ENCODE data around the gene SLC34A1. TPM values are rescaled to one million over a fixed set of nuclear protein-coding genes. Genes with fewer than 3 reads are reported as not detected.

The SLC34A1 gene
- total and polyA plus RNA-seq, 4 experiments from 2014 or later: 0.11 TPM; not detected in 3

- Mint-ChIP-seq H3K27me3 (no peaks in the 10 kb centered on the region), H3K36me3 (peaks cover 0 to 25% of the 10 kb centered on the region in 2 donors), H3K9me3 (peaks cover 0 to 4% (median 0%) of the 10 kb centered on the region in 8 donors), H3K4me3 (peak within 1 kb of the TSS; percentile 81 to 90 (median 85)), H3K27ac (peak within 1 kb of the TSS; percentile 95 to 99 (median 97)), H3K4me1 (peaks cover 25 to 53% (median 41%) of the 10 kb centered on the region in 4 donors)
- no peaks in the 10 kb centered on the region for H3K27me3 ChIP-seq (ENCODE audit: insufficient read depth, low read length)
- DNase-seq: peak; percentile 77 to 85 (median 82)
- H3K4me1 ChIP-seq (ENCODE audit: insufficient read depth, low read length): peaks cover 51% of the 10 kb centered on the region
- POLR2A ChIA-PET (ENCODE audit: partially characterized antibody): interaction anchor here (0.6 to 20.7 kb wide), 18 partner anchors 8 to 137 kb away, joined by 3 to 1171 read pairs (median 7); partner anchors contain the start of genes DDX41, F12, GRK6 and LMAN2
- H3K4me3 ChIP-seq (ENCODE audit: low read length in 2 of 2): peak within 1 kb of the TSS in 1 of 2 donors; percentile 50
- H3K27ac ChIP-seq (ENCODE audit: low read depth, low read length): peak within 1 kb of the TSS; percentile 94
- H3K9me3 ChIP-seq (ENCODE audit: control insufficient read depth in 1 of 2, low read length in 2 of 2): no peaks in the 10 kb centered on the region
- intact Hi-C loops (cut with micrococcal nuclease): loop anchor here (1.0 to 2.0 kb wide), 3 partner anchors 8 to 44 kb away; partner anchors contain the start of gene GRK6
- CTCF ChIA-PET (ENCODE audit: partially characterized antibody): interaction anchor here (1.0 to 26.1 kb wide), 7 partner anchors 8 to 333 kb away, joined by 4 to 821 read pairs (median 49); partner anchors contain the start of genes F12, GRK6 and PFN3
- peaks cover 8% of the 10 kb centered on the region for H3K36me3 ChIP-seq (ENCODE audit: insufficient read depth, low read length)
These were observed 62.2 kb downstream of the SLC34A1 start, which contains the start of gene PRR7 for GRCh38 chr5:177446200-177447065. Gene PRR7 (plus strand): TSS chr5:177446814. CDS start chr5:177455068, 8,254 bp downstream.

GRCh38 chr5:177447066-177447610 lies 62.9 kb downstream of the SLC34A1 start:
- Mint-ChIP-seq H3K4me1 (peaks cover 27 to 54% (median 45%) of the 10 kb centered on the region in 4 donors), H3K9me3 (peaks cover 0 to 4% (median 0%) of the 10 kb centered on the region in 8 donors), H3K27me3 (no peaks in the 10 kb centered on the region), H3K27ac (peak overlapping the region in 2 of 7 donors; percentile 87 to 92), H3K4me3 (peak overlapping the region in 3 of 8 donors; percentile 39 to 72 (median 63)), H3K36me3 (peaks cover 0 to 20% of the 10 kb centered on the region in 2 donors)
- H3K9me3 ChIP-seq (ENCODE audit: control insufficient read depth in 1 of 2, low read length in 2 of 2): no peaks in the 10 kb centered on the region
- ChIA-PET POLR2A (ENCODE audit: partially characterized antibody) (interaction anchor here (0.9 to 20.7 kb wide), 15 partner anchors 8 to 138 kb away, joined by 3 to 1171 read pairs (median 22); partner anchors contain the start of genes F12, GRK6, LMAN2 and PDLIM7), CTCF (ENCODE audit: partially characterized antibody) (interaction anchor here (0.8 to 26.1 kb wide), 6 partner anchors 8 to 131 kb away, joined by 3 to 821 read pairs (median 55); partner anchors contain the start of genes F12, GRK6 and PFN3)
- intact Hi-C loops (cut with micrococcal nuclease): loop anchor here (2.0 kb wide), 1 partner anchor 44 kb away; no protein-coding TSS in a partner anchor
- peaks cover 48% of the 10 kb centered on the region for H3K4me1 ChIP-seq (ENCODE audit: insufficient read depth, low read length)
- H3K27me3 ChIP-seq (ENCODE audit: insufficient read depth, low read length): no peaks in the 10 kb centered on the region
- peak; percentile 82 to 89 (median 85) for DNase-seq
- H3K27ac ChIP-seq (ENCODE audit: low read depth, low read length): peak overlapping the region; percentile 94
- peaks cover 3% of the 10 kb centered on the region for H3K36me3 ChIP-seq (ENCODE audit: insufficient read depth, low read length)
- H3K4me3 ChIP-seq (ENCODE audit: low read length in 2 of 2): peak overlapping the region in 1 of 2 donors; percentile 27

DNA sequence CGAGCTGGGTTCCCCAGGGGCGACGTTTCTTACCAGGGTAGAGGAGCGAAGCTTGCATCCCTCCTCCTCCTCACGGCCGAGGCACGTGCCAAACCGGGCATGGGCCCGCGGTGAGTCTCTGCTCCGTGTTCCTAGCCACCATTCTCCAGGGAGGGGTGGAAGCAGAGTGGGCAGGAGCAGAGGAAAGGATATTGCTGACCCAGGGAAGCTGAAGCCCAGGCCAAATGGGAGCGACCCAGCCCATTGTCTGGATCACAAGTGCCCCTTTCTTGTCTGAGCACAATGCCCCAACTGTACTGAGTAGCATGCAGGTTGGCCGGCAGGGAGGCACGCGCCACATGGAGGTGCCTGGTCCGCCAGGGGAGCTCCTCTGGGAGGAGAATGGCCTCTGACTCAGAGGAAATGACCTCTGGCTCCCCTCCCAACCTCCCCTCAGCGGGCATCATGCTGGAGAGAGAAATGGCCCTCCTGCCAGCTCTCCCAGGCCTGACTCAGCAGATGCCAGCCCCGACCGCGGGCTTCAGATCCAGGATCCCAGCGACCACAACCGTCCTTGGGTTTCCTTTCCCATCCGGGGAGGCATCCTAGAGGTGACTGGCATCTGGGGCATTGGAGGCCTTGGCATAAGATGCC lies 63.5 kb downstream of the SLC34A1 start:
- peaks cover 0 to 5% (median 0%) of the 10 kb centered on the region in 8 donors for H3K9me3 Mint-ChIP-seq
- Histone ChIP-seq H3K27me3 (ENCODE audit: insufficient read depth, low read length) (no peaks in the 10 kb centered on the region), H3K9me3 (ENCODE audit: control insufficient read depth in 1 of 2, low read length in 2 of 2) (no peaks in the 10 kb centered on the region), H3K4me3 (ENCODE audit: low read length in 2 of 2) (no peak overlapping the region), H3K36me3 (ENCODE audit: insufficient read depth, low read length) (no peaks in the 10 kb centered on the region), H3K4me1 (ENCODE audit: insufficient read depth, low read length) (peaks cover 48% of the 10 kb centered on the region), H3K27ac (ENCODE audit: low read depth, low read length) (peak overlapping the region; percentile 59)
- intact Hi-C loops (cut with micrococcal nuclease): loop anchor here (2.0 kb wide), 1 partner anchor 45 kb away; no protein-coding TSS in a partner anchor
- H3K4me3 Mint-ChIP-seq: peak overlapping the region; percentile 45 to 83 (median 69)
- ChIA-PET CTCF (ENCODE audit: partially characterized antibody) (interaction anchor here (0.8 to 26.1 kb wide), 5 partner anchors 18 to 132 kb away, joined by 3 to 821 read pairs (median 61); partner anchors contain the start of genes F12, GRK6 and PFN3), POLR2A (ENCODE audit: partially characterized antibody) (interaction anchor here (0.9 to 20.7 kb wide), 14 partner anchors 7 to 138 kb away, joined by 3 to 1171 read pairs (median 22); partner anchors contain the start of genes F12, GRK6, MXD3 and PDLIM7)
- H3K36me3 Mint-ChIP-seq: peaks cover 0 to 14% of the 10 kb centered on the region in 2 donors
- DNase-seq: peak in 2 of 5 donors; percentile 33 to 59
- no peaks in the 10 kb centered on the region for H3K27me3 Mint-ChIP-seq
- peak overlapping the region; percentile 81 to 92 (median 87) for H3K27ac Mint-ChIP-seq
- peaks cover 25 to 53% (median 42%) of the 10 kb centered on the region in 4 donors for H3K4me1 Mint-ChIP-seq

Other genes starting within 250 kb of the SLC34A1 start
- gene RAB24, start 80.7 kb upstream of the SLC34A1 start, total RNA-seq: 10 to 100 TPM; 19.8 to 20.5 TPM
- gene RAB24, start 80.7 kb upstream of the SLC34A1 start, polyA plus RNA-seq: 10 to 100 TPM; 13.3 to 16.0 TPM
- 10 to 100 TPM; 70.9 to 72.1 TPM for gene PRELID1, start 80.6 kb upstream of the SLC34A1 start, total RNA-seq
- gene PRELID1, start 80.6 kb upstream of the SLC34A1 start, polyA plus RNA-seq: 100 to 1,000 TPM; 209 to 229 TPM
- gene MXD3, start 72.5 kb upstream of the SLC34A1 start, total RNA-seq: 10 to 100 TPM; 17.3 TPM
- gene MXD3, start 72.5 kb upstream of the SLC34A1 start, polyA plus RNA-seq: 1 to 10 TPM in 1 of 2 donors, under 1 TPM in 1; 0.28 to 1.2 TPM
- 100 to 1,000 TPM; 114 to 123 TPM for gene LMAN2, start 32.8 kb upstream of the SLC34A1 start, total RNA-seq
- gene LMAN2, start 32.8 kb upstream of the SLC34A1 start, polyA plus RNA-seq: 100 to 1,000 TPM; 223 to 322 TPM
- gene RGS14, start 26.5 kb upstream of the SLC34A1 start, total RNA-seq: 100 to 1,000 TPM; 167 to 168 TPM
- gene RGS14, start 26.5 kb upstream of the SLC34A1 start, polyA plus RNA-seq: 10 to 100 TPM; 62.3 to 96.7 TPM
- gene PFN3, start 16.2 kb downstream of the SLC34A1 start, total RNA-seq: not detected
- gene PFN3, start 16.2 kb downstream of the SLC34A1 start, polyA plus RNA-seq: not detected
- not detected for gene F12, start 25.1 kb downstream of the SLC34A1 start, total RNA-seq
- 1 to 10 TPM; 2.0 to 2.4 TPM for gene F12, start 25.1 kb downstream of the SLC34A1 start, polyA plus RNA-seq
- 100 to 1,000 TPM; 189 to 191 TPM for gene GRK6, start 42.2 kb downstream of the SLC34A1 start, total RNA-seq
- 100 to 1,000 TPM in 1 of 2 donors, 10 to 100 TPM in 1; 72.4 to 203 TPM for gene GRK6, start 42.2 kb downstream of the SLC34A1 start, polyA plus RNA-seq
- 1 to 10 TPM; 5.2 to 7.2 TPM for gene PRR7, start 62.4 kb downstream of the SLC34A1 start, total RNA-seq
- 10 to 100 TPM; 14.3 to 17.8 TPM for gene PRR7, start 62.4 kb downstream of the SLC34A1 start, polyA plus RNA-seq
- gene DBN1, start 89.2 kb downstream of the SLC34A1 start, total RNA-seq: 1 to 10 TPM in 1 of 2 experiments, under 1 TPM in 1; 0.99 to 1.2 TPM
- under 1 TPM in 1 of 2 donors, not detected in 1; 0.49 TPM for gene DBN1, start 89.2 kb downstream of the SLC34A1 start, polyA plus RNA-seq
- gene PDLIM7, start 113.2 kb downstream of the SLC34A1 start, total RNA-seq: 1 to 10 TPM; 5.8 to 7.3 TPM
- gene PDLIM7, start 113.2 kb downstream of the SLC34A1 start, polyA plus RNA-seq: 1 to 10 TPM; 3.3 to 3.5 TPM
- gene DOK3, start 125.4 kb downstream of the SLC34A1 start, total RNA-seq: 1 to 10 TPM; 3.7 to 3.9 TPM
- under 1 TPM in 1 of 2 donors, not detected in 1; 0.69 TPM for gene DOK3, start 125.4 kb downstream of the SLC34A1 start, polyA plus RNA-seq
- gene DDX41, start 132.5 kb downstream of the SLC34A1 start, total RNA-seq: 10 to 100 TPM; 72.9 to 80.3 TPM
- gene DDX41, start 132.5 kb downstream of the SLC34A1 start, polyA plus RNA-seq: 10 to 100 TPM; 47.6 to 51.2 TPM
- gene FAM193B, start 170.1 kb downstream of the SLC34A1 start, total RNA-seq: 100 to 1,000 TPM; 233 to 252 TPM
- gene FAM193B, start 170.1 kb downstream of the SLC34A1 start, polyA plus RNA-seq: 1 to 10 TPM; 1.9 to 7.0 TPM
- 10 to 100 TPM; 93.7 to 95.8 TPM for gene TMED9, start 207.8 kb downstream of the SLC34A1 start, total RNA-seq
- 100 to 1,000 TPM; 123 to 133 TPM for gene TMED9, start 207.8 kb downstream of the SLC34A1 start, polyA plus RNA-seq
- 10 to 100 TPM; 45.3 to 47.9 TPM for gene B4GALT7, start 215.7 kb downstream of the SLC34A1 start, total RNA-seq
- 10 to 100 TPM; 23.3 to 23.6 TPM for gene B4GALT7, start 215.7 kb downstream of the SLC34A1 start, polyA plus RNA-seq

Data from CD4-positive, alpha-beta memory T cell (primary cell).